HG02852 (cell line): ENCODE data around the gene RAB27B.
"Not testable (repeated sequence)": the region's sequence is repeated elsewhere in the genome, so short reads cannot be mapped to it uniquely, and the experiment has no call there.

ENCODE experiments used
- ATAC-seq: cut with Tn5 transposase; IDR thresholded peaks from one replicate; pipeline ENCODE4 v1.9.1; 2021; ENCODE audit warnings: mild to moderate bottlenecking, moderate library complexity; ENCODE audit not compliant: unreplicated experiment

Gene RAB27B, protein sequence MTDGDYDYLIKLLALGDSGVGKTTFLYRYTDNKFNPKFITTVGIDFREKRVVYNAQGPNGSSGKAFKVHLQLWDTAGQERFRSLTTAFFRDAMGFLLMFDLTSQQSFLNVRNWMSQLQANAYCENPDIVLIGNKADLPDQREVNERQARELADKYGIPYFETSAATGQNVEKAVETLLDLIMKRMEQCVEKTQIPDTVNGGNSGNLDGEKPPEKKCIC

DNA sequence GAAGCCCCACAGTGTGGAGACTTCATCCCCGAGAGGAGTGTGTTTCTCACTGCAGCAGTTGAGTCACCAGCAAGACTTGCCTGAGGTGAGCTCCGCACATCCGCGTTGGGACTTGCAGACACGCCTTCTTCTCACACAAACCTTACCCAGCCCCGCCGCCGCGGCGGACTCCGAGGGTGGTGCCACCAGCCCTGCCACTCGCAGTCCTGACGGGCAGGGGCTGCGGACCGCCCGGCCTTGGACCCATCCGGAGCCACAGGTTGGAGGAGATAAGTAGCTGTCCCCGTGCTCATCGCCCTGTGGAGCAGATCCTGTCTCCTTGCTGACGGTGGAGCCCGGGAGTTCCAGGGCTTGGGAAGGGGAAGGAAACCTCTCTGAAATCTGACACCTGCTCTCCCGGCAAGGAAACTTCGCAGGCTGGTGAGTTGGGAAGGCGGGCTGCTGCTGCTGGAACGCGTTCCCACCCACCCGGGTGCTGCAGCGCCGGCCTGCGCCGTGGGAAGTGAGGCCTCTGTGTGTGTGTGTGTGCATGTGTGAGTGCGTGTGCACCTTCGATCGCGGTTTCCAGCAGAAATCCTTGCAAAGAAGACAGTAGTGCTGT is at the start of gene RAB27B:
RAB27B (plus strand) TSS at position 197 of the 601 bp plus-strand sequence. CDS start 49,109 bp downstream, outside the sequence.
- no peak for ATAC-seq

DNA sequence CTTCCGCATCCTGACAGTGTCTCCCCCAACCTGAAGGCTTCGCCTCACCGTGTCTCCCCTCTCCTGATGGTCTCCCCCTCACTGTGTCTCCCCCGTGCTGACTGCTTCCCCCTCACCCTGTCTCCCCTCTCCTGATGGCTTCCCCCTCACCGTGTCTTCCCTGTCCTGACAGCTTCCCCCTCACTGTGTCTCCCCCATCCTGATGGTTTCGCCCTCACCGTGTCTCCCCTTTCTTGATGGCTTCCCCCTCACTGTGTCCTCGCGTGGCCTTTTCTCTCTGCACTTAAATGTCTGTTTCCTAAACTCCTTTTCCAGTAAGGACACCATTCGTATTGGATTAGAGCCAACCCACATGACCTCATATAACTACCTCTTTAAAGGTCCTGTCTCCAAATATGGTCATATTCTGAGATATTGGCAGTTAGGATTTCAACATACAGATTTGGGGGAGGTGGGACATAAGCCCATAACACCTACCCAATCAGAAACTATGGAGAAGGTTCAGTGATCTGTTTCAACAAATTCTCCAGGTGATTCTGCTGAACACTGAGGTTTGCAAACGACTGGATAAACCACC is 47.9 kb upstream of the RAB27B start:
- no peak for ATAC-seq

DNA sequence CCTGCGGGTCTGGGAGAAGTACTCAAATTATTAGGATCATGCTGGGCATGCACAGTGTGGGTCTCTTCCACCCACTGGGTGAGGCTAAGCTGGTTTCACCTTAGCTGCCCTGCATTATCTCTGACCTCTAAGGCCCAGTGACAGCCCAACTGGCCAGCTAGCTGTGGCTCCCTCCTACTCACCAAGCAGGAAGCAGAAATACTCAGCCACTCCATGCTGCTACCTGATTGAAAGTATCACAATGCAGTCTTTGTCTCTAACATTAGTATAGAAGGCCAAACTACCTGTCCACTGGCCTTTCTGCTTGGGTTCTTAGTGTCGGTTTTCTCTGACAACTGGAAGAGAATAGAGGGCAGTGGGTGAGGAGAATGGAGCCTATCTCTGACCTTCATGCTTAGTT is 47.3 kb upstream of the RAB27B start:
- no peak for ATAC-seq

GRCh38 chr18:54783139-54783538 is 45.1 kb upstream of the RAB27B start:
- ATAC-seq, result no peak

GRCh38 chr18:54786206-54786605 is 42.1 kb upstream of the RAB27B start:
- no peak for ATAC-seq

- no peak for ATAC-seq
Measured at GRCh38 chr18:54787121-54787520, 41.2 kb upstream of the RAB27B start.

DNA sequence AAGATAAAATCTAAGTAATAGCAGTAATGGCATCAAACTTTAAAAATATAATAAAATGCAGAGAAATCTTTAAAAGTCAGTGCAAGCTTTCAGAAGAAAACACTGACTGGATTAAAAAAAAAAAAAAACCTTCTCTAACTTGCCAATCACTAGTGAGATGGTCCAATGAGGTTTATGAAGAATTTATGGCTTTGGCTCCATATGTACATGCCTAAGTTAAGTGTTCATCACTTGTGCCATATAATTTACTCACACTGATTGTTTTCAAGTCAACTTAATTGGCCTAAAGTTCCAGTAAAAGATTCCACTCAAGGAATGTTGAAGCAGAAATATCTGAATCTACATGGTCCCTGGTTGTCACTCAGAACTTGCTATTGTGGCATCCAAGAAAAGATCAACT is 40.7 kb upstream of the RAB27B start:
- no peak for ATAC-seq

- no peak for ATAC-seq
Measured at GRCh38 chr18:54790109-54790508, 38.2 kb upstream of the RAB27B start.

DNA sequence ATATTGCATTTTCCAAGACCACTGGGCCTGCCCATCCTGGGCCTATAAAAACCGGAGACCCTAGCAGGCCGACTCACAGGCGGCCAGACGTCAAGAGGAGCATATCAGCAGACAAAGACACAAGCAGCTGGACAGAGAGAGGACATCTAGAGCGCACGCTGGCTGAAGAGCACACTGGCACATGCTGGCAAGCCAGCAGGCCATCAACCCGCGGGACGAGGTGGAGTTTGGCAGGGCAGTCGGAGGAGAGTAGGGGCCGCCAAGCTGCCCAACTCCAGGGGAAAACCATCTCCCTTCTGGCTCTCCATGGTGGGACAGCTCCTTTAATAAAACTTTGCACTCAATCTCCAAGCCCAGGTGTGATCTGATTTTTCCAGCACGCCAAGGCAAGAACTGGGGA is 36.6 kb upstream of the RAB27B start:
- ATAC-seq, result no peak

- ATAC-seq, result no peak
Measured at GRCh38 chr18:54792079-54792478, 36.2 kb upstream of the RAB27B start.

GRCh38 chr18:54794823-54795222 is 33.5 kb upstream of the RAB27B start:
- no peak for ATAC-seq

- ATAC-seq, result no peak
Measured at GRCh38 chr18:54798186-54798585, 30.1 kb upstream of the RAB27B start.

DNA sequence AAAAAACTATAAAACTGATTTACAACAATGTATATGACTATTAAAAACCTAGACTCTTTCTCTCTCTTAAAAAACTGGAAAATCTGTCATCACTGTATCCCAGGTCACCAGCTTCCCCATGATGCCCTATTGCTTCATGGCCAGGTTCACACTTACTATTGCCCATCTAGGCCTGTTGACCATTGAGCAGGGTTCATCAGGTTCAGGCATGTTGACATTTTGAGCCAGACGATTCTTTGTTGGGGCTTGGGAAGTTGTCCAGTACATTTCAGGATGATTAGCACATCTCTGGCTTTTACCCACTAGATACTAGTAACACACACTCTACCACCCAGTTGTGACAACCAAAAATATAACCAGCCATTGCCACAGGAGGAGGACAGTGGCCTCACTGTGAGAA is 26.9 kb upstream of the RAB27B start:
- no peak for ATAC-seq

DNA sequence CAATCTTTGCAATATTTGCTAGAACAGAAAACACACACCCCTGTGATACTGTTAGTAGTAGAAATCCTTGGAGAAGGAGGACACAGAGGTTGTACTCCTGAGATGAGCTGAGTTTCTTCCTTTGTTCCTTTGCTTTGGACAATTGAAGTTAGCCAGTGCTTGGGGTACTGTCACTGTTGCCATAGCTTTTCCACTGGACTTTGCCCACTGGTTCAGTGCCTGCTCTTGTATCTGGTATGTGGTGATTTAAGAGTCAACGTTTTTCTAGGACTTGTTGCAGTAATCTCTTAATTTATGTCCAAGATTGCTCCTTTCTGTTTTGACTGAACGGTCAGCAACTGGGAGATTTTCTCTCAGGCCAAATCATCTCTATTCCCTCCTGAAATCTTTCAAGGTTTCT is 26.1 kb upstream of the RAB27B start:
- no peak for ATAC-seq

DNA sequence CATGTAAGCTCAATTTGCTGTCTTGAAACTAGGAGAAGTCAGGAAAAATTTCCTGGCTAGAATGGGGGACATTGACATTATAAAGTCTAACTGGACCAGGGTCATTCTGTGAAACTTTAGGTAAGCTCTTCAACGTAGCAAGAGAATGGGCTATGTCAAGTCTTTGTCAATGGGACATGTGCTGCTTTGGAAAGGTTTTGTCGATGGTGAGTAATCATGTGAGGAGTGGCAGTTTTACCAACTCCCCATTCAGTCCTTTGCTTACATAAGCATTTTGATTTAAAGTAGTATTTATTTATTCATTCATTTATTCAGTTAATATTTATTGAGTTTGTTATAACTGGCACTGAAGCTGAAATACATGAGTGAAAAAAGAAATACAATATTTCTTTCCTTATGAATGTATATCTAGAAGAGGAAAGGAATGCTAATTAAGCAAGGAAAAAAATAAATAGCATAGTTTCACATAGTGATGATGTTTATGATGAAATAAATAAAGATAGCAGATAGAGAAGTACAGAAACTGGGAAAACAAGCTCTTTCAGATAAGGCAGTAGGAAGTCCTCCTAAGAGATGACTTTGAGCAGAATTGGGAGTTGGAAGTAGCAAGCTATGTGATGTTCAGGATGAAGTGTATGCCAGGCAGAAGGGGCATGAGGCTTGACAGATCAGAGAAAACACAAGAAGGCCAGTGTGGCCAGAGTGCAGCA is 25.4 kb upstream of the RAB27B start:
- ATAC-seq, result no peak

DNA sequence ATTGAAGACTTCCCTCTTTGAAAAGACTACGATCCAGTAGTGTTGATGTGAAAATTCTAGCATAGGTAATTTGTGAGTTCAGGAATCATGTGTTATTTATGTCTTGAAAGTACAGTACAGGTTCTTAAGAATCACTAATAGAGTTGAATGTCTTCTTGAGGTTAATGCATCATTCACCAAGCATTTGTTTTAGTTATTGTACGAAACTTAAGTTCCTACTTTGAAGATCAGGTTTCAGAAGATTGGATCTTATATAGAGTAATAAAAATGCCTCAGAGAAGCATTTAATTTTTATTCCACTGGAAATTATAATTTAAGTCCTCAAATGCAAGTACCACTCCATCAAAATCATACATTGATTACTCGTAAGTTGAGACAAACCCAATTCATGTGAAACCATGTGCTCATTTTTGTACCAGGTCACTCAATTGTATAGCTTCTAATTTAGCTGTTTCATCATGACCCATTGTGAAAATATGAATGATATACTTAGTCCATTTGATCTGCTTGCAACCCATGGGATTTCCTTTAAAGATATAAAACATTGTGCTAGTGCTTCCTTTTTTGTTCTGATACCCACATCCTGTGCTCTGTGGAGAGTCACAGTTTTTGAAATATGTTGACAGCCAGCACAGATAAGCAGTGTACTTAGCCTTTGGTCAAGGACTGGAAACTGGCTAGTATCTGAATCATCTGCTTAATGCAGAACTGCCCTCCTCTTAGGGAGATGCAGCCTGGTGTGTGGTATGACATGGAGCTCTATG is 22.5 kb upstream of the RAB27B start:
- ATAC-seq, result no peak

DNA sequence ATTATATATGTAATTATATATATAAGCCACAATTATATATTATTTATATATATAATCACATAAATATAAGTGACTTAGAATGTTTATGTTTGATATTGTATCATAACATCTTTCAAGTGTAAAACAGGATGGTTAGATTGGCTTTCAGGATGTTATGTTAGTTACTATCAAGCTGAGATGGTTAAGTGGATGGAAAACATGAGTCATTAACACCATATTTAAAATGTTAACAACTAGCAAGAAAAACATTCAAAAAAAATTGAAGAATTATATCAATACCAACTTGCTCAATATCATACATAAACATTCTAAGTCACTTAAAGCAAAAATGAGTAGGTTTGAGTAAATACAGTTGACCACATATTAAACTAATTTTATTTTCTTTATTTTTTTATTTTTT is 21.8 kb upstream of the RAB27B start:
- ATAC-seq, result no peak

DNA sequence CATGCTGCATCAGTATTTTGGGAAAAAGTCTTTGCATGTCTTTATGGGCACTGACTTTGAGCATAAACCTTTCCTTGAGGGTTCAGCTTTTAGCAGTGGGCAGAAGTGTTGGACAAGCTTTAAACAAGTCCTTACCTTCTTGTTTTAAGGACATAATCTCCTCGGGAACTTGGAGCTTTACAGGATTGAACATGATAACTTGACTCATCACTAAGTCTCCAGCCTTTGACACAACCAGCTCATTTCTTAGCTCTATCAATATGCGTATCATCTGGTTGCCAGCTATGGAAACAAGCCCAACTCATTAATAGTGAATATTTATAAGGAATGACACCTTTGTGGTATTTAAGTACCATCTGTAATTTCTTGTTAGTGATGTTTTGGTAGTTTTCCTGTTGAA is 21.0 kb upstream of the RAB27B start:
- no peak for ATAC-seq

GRCh38 chr18:54810662-54811061 is 17.6 kb upstream of the RAB27B start:
- ATAC-seq, result not testable (repeated sequence)

DNA sequence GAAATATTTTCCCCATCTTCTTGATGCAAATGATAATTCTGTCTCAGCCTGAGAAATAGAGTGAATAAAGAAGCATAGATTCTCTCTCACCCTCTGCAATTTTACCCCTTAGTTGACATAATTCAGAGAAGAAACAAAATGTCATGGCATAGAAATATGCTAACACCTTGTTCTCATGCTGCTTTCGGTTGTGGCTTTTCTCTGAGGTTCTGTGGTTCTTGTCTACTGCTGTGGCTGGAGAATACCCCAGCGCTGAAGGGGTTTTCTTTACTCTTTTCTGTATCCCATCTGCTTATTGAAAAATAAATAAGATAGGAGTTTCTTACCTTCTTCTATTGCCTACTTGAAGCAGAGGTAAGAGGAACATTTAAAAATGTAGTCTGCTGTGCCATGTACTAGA is 15.4 kb upstream of the RAB27B start:
- ATAC-seq, result no peak

GRCh38 chr18:54813305-54813704 is 15.0 kb upstream of the RAB27B start:
- no peak for ATAC-seq
